ENCODE data around the gene PELI2.
"Not testable (repeated sequence)": the region's sequence is repeated elsewhere in the genome, so short reads cannot be mapped to it uniquely, and the experiment has no call there.

The PELI2 gene

DNA sequence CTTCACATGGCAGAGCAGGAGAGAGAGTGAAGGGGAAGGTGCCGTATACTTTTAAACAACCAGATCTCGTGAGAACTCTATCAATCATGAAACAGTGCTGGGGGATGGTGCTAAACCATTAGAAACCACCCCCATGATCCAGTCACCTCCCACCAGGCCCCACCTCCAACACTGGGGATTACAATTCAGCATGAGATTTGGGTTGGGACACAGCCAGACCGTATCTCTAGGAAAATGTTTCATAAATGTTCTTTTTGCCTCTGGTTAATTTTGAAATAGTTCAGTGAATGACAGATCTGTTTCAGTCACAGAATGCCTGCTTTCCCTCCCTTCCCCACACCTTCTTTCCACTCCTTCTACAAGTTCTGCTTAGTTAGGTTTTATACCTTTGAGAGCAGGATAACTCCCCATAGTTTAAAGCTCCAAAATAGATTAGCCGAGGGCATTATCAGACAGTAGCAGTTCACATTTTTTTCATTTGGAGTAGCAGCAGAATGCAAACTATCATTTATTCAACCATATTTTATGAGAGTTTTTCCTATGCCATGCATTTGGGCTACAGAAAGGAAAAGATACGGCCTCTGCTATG is 27.1 kb downstream of the PELI2 start:
- DNase-seq, result no peak

DNA sequence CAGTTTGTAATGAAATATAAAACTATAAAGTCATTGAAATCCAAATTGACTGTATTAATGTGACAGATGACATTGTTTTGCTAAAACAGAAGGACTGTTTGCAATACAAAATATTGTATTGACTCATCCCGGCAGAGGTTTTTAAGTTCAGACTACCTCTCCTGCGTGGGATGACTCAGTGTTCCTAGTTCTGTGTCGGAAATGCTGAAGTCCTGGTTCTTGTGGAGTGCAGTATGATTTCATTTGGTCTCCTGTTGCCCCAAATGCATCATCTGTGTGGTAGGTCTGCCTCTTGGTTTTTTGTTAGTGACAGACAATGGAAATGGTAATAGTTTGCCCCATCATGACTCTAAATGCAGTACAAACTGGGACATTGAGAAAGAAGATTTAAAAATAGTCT is 27.8 kb downstream of the PELI2 start:
- no peak for DNase-seq

DNA sequence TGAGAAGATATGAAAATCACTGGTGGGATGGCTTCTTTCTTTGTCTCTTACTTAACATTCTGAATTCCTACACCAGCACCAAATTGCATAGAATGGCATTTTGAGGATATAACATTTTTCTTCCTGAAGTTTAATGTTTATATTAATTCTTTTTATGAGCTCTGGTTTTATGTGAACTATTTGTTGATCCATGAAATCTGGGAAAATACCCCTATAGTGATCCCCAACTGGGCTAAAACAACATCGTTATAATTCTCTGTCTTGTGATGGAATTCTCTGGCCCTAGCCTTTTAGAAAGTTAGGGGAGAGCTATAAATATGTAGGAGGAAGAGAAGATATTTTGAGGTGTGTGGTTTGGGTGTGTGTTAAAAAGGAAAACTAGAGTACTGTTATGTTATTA is 29.2 kb downstream of the PELI2 start:
- DNase-seq, result no peak

DNA sequence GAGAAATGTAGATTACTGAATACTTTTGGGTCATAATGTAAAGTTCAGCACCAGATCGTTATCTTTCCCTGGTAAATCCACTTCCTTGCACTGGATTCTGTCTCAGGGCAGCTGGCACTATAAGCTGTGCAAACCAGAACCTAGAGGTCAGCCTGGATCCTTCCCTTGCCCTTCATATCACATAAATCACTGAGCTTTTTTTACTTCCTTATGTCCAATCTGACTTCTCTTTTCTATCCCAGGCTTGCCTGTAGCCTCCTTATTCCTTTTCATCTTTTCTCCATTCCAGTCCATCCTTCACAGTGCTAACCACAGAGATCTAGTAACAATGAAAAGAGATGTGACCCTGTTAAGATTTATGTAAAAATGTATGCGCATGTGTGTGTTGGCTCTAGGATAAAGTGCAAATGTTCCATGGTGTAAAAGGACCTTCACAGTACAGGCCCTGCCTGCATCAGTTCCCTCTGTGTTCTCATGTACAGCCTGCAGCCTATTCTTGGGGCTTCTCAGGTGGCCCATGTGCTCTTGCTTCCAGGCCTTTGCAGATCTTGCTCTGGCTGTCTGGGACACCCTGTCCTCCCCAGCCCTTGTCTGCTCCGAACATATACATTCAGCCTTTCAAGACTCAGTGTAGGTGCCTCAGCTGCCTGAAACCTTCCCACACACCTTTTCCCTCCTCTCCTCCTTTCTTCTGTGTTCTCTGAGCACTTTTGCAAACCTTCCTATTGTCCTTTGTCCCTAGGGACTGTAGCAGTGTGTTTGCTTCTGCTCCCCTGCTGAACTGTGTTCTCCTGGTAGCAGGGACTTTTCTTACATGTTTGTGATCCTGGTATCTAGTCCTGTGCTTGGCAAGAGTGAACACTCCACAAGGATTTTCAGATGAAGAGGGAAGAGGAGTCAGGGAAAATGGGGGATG is 30.0 kb downstream of the PELI2 start:
- no peak for DNase-seq

DNA sequence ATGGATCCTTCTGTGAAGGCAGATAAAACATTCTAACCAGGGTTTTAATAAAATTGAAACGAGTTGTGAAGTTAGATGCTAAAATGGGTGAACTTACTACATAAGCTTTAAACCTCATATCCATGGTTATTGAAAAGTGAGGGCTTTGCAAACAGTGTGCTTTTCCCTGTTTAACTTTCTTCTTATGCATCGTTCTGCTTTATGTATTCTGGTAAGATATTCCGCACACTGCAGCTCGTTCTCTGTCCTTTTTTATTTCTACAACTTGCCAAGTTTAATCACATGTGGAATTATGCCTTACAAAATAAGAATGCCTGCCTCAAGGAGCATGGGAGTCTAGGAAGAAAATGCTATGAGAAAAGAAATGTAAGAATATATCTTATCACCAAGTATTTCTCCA is 30.9 kb downstream of the PELI2 start:
- DNase-seq, result no peak

DNA sequence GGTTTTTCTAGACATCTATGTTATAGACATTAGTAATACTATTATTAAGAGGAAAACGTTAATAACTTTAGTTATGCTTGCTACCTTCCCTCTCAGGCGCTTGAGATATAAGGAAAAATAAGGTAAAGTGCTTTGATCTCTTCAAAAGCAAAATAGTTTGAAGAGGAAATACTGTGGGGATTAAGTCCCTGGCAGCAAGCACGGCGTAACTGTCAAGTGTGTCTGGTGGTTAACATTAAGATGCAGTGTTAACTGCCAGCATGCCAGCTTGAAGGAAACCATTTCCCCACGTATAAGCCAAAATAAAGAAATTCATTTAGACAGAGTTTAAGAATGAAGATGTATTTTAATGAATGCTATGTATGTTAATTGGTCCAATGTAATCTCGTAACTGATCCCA is 31.8 kb downstream of the PELI2 start:
- DNase-seq, result no peak

DNA sequence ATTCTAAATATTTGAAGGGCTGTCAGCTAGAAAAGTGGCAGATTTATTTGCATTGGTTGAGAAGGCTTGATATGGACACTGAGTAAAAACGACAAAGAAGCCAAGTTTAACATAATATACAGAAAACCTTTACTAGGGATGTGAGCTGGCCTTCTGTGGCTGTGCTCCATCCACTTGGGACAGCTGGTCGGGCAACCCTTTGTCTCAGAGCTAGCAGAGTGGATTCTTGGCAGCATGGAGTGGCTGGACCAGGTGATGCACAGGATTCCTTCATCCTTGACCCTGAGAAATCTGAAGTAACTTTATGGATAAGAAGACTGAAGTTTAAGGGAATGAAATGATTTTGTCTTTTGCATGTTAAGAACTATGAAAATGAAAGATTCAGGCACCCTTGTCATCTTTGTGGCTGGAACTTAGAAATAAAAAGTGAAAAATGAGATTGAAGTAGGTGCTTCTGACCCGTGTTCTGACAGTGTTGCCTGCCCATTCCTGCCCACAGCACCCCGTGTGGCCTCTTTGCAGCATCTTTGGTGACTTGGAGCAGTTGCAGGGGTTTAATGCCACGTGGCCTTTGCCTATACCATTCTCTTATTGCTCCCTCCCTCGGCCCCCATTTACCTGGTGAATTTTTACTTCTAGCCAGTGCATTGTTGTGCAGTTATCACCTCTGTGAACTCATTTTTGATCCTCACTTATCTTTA is 32.6 kb downstream of the PELI2 start:
- DNase-seq, result no peak

DNA sequence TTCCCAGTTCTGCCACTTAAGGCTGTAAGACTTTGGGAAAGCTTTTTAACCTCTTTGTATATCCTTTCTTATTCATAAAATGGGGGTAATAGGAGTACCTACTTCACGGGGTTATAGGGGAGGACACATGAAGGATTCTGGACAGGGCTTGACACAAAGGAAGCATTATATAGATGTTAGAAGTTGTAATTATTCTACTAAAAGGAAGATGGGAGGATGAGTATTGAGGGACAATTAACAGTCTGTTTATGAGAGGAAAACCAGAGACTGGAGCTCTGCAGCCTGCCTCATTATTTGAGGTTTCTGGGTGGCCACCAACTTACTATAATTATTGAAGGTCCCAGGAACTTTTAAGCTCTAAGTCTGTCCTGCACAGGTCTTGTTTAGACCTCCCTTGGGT is 34.0 kb downstream of the PELI2 start:
- no peak for DNase-seq

DNA sequence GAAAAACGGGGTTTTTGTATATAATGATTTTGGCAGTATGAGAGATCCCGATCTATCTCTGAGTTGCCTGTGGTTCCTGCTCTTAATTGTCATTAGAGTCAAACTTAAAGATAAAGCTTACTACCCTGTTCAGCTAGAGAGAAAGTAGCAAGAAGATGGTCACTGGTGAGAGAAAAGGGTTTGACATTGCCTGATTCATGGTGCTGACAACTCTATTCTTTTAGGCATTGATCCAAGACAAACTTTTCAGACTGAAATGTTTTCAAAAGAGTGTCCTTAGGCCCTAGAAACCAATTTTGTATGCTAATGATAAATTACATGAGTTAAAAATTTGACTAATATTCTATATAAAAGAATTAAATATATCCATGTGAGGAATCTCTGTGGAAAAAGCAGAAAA is 35.1 kb downstream of the PELI2 start:
- DNase-seq, result no peak

DNA sequence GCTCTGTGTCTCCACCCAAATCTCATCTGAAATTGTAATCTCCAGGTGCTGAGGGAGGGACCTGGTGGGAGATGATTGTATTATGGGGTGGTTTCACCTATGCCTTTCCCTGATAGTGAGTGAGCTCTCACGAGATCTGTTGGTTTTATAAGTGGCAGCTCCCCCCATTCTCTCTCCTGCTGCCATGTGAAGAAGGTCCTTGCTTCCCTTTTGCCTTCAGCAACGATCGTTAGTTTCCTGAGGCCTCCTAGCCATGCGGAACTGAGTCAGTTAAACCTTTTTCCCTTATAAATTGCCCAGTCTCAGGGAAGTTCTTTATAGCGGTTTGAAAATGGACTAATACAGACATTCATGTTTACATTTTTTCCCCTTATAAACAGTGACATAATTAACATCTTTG is 36.1 kb downstream of the PELI2 start:
- no peak for DNase-seq

DNA sequence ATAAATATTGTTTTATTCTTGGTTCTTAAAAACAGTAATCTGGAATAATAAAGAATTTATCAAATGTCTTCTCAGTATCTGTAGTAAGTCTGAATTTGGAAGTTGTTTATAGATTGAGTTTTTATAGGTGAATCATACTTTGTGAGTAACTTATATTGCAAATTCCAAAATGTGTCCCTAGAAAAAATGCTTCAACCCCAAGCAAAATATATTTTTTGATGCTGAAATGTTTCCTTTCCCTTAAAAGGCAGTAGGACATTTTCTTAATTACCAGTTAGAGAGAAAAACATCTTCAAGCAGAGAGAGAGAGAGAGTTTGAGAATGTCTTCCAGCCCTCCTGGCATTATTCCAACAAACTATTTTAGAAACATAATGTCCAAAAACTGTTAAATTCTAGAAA is 37.9 kb downstream of the PELI2 start:
- no peak for DNase-seq

DNA sequence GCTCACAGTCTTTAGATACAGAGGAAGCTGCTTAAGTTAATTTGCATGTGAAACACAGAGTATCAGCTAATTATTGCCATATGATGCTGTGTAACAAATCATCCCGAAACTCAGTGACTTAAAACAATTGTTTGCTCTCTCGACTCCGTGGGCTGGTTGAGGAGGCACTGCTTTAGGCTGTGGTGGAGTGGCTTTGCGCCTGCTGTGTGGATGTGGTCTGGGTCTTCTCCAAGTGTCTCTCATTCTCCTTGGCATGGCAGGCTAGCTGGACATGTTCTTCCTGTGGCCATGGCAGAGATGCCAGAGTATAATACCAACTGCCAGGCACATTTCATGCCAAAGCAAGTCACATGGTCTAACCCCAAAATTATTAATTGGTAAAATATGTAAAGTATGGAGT is 40.9 kb downstream of the PELI2 start:
- no peak for DNase-seq

DNA sequence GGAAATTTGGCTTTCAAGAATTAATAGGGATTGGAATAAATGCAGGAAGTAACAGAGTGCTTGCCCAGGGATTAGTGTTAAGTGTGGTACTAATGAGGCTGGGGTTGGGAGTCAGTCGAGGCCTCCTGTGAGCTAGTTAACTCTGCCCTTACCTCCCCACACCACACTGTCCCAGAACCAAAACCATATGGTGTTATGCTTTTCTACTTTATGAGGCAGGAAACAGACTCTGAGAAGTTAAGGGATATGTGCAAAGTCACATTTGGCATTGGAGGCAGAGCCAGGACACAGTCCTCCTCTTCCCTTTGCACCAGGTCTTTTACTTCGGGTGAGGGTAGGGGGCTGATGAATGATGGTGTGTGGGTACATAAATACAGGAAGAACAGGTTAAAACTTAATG is 41.9 kb downstream of the PELI2 start:
- no peak for DNase-seq

DNA sequence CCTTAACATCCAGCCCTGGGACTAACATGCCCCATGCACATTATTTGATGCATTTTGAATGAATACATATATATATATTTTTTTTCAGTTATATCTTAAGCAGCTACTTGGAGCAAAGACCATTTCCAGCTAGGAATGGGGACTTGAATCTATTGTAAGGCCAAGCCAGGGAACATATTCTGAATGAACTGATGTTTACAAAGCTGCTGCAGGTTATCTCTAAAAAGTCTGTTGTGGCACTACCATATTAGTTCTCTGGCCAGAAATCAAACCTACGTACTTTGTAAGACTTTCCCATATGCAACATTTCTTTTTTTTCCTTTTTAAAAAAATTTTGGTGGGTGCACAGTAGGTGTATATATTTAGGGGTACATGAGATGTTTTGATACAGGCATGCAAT is 43.4 kb downstream of the PELI2 start:
- DNase-seq, result no peak

DNA sequence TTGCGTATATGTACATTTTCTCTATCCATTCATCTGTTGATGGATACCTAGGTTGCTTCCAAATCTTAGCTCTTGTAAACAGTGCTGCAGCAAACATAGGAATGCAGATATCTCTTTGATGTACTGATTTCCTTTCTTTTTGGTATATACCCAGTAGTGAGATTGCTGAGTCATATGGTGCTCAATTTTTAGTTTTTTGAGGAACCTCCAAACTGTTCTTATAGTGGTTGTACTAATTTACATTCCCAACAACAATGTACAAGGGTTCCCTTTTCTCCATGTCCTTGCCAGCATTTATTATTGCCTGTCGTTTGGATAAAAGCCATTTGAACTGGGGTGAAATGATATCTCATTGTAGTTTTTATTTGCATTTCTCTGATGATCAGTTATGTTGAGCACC is 44.3 kb downstream of the PELI2 start:
- no peak for DNase-seq

DNA sequence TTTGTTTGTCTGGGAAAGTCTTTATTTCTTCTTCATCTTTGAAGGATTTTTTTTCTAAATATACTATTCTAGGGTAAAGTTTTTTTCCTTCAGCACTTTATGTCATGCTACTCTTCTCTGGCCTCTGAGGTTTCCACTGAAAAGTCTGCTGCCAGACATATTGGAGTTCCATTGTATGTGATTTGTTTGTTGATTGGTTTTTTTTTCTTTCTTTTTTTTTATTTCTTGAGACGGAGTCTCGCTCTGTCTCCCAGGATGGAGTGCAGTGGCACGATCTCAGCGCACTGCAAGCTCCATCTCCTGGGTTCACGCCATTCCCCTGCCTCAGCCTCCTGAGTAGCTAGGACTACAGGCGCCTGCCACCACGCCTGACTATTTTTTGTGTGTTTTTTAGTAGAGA is 48.4 kb downstream of the PELI2 start:
- DNase-seq, result not testable (repeated sequence)

DNA sequence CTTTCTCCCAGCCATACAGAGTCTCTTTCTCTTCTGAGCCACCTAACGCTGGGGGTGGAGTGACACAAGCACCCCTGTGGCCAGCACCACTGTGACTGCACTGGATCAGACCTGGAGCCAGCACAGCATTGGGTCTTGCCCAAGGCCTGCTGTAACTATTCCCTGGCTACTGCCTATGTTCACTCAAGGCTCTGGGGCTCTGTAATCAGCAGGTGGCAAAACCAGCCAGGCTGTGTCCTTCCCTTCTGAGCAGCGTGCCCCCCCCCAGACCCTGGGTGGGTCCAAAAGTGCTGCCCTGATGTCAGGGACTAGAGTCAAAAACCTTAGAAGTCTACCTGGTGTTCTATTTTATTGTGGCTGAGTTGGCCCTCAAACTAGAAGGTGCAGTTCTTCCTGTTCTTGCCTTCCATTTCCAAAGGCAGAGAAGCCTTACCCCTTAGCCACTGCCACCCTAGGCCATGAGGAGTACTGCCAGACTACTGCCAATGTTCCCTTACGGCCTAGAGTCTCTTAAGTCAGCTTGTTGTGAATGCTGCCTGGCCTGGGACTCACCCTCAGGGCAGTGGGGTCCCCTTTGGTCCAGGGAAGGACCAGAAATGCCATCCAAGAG is 49.9 kb downstream of the PELI2 start:
- DNase-seq, result no peak

DNA sequence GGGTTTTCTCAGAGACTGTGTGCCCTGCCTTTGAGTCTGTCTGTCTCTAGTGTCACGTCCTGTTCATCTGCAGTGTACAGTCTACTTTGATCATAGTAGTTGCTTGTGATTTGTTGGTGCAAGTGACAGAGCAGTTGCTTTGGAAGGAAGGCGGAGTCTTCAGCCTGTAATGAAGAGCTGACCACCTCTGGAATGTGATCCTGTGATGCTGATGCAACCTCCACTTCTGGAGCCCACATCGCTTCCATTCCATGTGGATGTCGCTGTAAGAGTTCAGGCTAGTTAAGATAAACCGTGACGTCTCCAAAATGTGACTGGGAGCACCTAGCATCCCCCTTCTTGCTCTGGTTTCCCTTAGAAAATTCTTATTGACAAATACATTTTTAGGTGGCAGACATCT is 51.8 kb downstream of the PELI2 start:
- DNase-seq, result no peak

DNA sequence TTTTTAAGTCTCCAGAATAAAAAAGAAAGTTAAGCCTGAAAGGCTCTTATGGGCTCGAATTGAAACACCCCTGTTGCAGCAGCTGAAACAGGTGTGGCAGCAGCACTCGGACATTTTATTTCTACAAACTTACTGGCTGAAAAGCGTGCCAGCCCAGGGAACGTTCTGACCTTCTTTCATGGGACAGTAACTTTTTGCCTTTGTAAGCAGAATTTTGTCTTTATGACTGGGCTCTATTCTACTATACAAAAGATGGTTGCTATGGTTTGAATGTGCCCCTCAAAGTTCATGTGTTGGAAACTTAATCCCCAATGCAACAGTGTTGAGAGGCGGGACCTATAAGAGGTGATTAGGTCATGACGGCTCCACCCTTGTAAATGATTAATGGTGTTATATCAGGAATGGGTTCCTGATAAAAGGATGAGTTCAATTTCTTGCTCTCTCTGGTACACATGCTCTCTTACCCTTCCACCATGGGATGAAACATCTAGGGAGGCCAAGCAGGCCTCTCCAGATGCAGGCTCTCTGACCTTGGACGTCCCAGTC is 52.7 kb downstream of the PELI2 start:
- DNase-seq, result no peak

DNA sequence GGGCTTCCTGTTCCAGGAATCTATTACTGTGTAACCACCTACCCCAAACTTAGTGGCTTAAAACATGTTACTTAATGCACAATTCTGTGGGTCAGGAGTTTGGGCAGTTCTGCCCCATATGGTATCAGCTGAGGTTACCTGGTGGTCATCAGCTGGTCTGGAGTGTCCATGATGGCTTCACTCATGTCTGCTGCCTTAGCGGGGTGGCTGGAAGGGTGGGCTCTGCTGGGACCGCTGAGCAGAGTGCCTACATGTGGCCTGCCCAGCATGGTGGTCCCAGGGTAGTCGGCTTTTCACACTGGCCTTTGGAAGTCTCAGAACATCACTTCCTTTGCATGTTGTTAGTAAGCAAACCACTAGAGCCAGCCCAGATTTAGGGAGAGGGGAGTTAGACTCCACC is 53.9 kb downstream of the PELI2 start:
- no peak for DNase-seq

DNA sequence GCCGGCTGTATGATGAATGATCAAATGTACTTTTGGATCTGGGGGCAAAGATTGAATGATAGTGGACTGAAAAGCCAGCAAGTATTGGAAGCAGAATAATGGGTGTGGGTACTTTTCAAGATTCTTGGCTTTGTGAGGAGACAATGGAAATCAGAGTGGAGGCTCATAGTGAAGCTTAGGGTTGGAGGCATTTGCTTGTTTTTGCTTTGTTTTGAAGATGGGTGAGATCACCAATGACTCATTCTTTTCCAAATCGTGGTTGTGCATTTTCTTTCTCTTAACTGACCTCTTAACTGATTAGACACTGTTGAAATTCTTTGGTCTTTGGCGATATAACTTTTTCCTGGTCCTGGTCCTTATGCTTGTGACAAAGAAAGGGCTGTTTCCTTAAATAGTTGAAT is 54.4 kb downstream of the PELI2 start:
- no peak for DNase-seq

DNA sequence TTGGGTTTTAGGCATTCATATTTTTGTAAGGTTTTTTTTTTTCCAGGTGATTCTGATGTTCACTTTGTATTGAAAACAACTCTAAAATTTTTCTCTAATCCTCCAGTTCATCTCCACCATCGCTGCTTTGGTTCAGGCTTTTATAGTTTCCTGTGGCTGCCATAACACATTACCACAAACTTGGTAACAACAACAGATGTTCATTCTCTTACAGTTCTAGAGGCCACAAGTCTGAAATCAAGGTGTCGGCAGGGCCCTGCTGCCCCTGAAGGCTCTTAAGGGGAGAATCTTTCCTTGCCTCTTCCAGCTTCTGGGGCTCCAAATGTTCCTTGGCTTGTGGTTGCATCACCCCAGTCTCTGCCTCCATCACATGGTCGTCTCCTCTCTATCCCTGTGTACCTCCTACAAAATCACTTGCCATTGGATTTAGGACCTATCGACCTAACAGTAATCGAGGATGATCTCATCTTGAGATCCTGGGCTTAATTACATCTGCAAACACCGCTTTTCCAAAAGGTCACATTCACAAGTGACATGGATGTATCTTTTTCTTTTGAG is 55.2 kb downstream of the PELI2 start:
- no peak for DNase-seq

DNA sequence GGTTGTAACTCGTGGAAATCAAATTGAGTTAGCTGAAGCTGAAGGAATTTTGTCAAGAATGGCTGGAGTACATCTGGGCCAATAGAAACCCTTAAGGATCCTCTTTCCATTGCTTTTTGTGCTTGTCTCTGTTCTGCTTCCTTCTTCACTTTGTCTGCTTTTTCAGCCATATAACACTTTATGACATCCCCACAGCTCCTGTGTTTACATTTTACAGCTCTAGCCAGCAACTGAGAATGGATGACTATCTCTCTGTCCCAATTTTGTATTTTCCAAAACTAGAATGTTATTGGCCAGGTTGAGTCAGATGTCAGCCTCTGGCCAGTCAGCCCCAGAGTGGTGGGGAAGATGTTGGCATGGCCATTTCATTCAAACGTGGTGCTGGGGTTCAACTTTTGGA is 57.6 kb downstream of the PELI2 start:
- no peak for DNase-seq

Measured in femur (tissue), 1 donor.